Activated CD4-positive, CD25-positive, alpha-beta regulatory T cell treated with anti-CD3 and anti-CD28 coated beads, Interleukin-2, amount 50 U/mL, for 16 hours (primary cell): ENCODE results near the gene AGO4.

Experiments
- DNase-seq: peaks from one replicate; pipeline ENCODE4 v3.0.0-alpha.2; 2020; ENCODE audit warnings: low read depth, low spot score

Gene AGO4

DNA sequence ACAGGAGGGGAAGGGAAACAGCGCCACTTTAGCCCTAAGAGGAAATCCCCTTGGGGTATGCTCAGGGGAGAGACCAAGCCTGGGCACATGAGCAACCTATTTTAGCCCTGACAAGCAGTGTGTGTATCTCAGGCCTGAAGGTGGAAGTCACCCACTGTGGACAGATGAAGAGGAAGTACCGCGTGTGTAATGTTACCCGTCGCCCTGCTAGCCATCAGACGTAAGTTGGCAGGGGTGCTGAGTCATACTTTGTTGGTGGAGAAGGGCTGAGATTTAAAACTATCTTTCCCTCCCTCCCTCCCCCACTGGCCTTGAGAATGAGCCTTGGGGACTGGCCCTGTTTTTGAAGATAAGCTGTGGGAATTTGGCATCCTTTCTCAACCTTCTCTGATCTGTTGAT, 86.4 kb downstream of the AGO4 start:
- DNase-seq: no peak

DNA sequence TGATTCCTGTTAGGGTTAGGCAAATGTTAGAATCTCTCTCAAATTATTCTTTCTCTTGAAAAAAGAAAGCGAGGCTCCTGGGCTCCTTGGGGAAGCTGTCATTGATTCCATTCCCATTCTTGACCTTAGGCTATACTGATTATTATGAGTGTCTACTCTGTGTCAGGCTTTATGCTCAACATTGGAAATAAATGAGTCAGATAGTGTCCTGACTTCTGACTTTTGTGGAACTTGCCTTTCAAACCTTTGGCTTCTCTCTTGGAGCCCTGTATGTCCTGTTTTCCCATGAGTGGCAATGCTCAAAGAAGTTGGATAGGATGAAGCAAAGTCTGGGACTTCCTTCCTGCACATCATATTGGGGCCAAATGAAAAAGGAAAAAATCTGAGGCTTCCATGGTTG, 86.8 kb downstream of the AGO4 start:
- no peak for DNase-seq

DNA sequence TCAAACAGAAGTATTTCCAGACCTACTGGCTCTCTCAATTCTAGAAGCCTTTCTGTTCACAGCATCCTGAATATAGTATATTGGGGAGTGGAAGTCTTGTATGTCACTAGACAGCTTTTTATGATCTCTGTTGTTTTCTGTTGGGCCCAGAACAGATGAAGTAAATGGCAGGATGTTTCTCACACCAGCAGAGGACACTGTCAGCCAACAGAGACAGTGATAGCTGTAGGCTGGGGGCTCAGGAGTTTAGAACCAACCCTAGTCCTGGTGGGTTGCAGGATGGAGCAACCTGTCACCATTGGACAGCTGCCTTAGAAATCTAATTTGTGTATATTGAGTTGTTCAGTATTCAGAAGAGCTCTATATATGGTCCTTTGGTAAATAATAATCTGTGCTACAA, 92.1 kb downstream of the AGO4 start:
- DNase-seq: no peak

DNA sequence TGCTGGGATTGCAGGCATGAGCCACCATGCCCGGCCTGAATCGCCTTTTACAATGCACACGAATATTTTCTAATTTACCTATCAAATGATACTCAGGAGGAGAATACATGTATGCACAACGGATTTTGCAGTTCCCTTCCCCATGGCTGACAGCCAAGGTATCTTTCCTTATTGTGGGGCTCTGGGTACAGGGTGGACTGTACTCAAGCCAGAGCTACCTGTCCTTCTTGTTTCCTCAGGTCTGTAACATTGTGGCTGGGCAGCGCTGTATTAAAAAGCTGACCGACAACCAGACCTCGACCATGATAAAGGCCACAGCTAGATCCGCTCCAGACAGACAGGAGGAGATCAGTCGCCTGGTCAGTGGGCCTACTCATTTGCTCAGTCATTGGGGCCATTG, 93.4 kb downstream of the AGO4 start:
- no peak for DNase-seq

DNA sequence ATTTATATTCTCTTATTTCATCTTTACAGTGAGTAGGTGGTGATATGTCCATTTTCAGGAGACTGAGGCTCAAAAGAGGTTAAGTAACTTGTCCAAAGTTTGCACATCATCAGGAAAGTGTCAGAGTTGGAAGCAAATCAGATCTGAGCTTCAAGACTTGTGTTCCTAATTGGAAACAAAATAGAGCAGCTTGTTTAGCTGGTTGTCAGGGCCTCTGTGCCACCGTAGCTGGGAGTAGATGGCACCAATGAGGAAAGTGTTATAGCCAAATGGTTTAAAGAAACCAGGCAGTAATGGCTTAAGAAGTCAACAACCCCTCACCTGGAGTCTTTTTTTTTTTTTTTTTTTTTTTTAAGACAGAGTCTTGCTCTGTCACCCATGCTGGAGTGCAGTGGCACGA, 94.9 kb downstream of the AGO4 start:
- DNase-seq: no peak
